ENCODE measurements around the gene GUCY2D.
A peak's percentile ranks its signal among the peaks of the same experiment; 100 is the strongest.
"Not testable (repeated sequence)": the region's sequence is repeated elsewhere in the genome, so short reads cannot be mapped to it uniquely, and the experiment has no call there.

Gene GUCY2D

DNA sequence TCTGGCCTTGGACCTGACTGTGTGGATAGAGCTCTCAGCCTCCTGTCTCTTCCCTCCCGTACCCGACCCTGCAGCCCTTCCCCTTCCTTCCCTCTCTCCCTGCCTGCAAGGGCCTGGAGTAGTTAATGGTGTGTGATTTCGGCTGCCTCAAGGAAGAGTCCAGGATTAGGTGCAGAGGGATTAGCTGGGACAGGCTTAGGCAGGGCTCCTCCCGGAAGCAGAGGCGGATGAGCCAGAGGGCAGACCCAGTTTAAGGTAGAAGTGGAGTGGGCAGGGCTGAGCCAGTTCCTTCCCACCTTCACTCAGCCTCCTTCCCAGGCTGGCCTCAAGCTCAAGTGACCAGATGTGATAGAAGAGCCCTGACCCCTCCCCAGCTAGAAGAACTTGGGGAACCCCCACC, 16.8 kb downstream of the GUCY2D start:
- DNase-seq, result no peak

DNA sequence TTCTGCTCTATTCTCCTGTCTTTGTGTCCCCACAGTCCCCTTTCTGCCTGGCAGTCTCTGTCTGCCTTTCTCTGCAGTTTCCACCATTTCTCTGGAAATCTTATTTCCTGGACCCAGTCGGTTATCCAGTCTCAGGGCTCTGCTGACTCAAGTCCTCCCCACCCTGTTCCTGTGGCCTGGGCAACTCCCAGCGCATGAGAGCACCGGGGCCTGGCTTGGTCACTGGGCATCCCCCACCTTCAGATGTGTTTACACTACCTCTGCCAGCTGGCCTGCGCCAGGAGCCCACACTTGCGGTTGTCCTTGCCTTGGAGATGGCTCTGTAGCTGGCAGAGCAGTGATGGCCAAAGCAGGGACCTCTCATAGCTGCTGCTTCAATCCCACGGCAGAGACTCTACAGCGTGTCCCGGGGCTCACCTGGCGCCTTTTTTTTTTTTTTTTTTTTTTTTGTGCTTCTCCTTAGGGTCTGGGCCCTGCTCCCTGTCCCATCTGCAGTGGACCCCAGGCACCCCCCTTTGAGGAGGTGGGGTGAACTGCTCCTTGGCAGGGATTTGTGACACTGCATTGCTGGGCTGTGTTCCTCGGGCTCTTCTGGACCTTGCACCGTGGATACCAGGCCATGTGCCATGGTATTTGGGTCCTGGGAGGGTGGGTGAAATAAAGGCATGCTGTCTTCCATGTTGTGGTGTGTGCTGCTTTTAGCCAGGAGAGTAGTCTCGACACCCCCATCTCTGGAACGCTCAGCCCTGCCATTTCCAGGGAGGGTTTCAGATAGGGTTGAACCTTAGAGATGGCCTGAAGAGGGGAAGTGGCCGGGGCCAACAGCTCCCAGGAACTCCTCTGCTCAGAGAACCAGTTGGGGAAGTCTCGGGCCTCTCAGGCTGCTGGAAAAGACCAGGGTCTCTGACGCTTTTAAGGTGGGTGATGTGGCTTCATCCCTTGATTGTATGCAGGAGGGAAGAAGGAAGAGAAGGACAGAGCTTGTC, 17.5 kb downstream of the GUCY2D start:
- no peak for DNase-seq

DNA sequence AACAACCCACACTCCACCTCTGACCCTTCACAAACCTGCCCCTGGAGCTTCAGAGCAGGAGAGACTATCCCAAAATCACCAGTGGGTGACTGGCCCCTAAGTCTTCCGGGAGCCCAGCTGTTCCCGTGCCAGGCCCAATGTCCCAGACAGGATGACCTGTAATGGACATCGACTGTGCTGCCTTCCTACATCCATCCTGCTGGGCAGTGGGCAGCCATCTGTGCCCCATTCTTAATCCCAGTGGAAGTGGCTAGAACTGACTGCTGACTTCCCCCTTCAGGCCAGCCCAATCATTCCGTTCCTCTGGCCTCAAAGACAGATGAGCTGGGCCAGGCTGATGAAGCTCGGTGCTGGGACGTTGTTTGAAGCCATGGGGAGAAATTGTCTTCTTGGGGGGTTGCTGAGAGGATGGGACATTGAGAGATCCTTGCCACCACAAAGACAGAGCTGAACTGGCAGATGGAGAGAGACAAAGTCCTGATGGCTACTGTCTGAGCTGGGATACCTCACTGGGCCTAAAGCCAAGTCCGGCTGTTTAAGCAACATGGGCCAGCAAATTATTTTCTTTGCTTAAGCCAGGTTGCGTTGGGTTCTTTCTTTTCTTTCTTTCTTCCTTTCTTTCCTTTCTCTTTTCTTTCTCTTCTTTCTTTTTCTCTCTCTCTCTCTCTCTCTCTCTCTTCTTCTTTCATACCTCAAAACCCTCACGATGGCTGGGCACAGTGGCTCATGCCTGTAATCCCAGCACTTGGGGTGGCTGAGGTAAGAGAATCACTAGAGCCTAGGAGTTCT, 18.6 kb downstream of the GUCY2D start:
- DNase-seq, result no peak

GRCh38 chr17:8021565-8022359, 19.3 kb downstream of the GUCY2D start:
- DNase-seq, result no peak

GRCh38 chr17:8022360-8023003, 20.1 kb downstream of the GUCY2D start:
- no peak for DNase-seq

DNA sequence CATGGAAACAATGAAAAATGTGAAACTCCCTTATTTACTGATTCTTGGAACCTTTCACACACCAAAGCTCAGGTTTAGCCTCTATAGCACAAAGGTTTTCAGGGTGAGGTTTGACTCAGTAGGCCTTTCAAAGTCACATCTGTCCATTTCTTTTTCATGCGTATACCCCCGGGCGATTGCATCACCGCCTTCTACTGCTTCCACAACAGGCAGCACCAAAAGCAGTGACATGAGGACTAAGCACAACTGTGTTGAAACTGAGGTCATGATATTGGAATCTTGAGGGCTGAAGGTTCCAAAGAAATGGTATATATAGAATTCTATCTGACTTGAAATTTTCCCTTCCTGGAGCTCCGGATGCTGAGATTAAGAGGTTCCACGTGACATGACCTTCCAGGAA, 21.7 kb downstream of the GUCY2D start:
- DNase-seq, result not testable (repeated sequence)

GRCh38 chr17:8025176-8025911, 22.9 kb downstream of the GUCY2D start:
- DNase-seq, result no peak

DNA sequence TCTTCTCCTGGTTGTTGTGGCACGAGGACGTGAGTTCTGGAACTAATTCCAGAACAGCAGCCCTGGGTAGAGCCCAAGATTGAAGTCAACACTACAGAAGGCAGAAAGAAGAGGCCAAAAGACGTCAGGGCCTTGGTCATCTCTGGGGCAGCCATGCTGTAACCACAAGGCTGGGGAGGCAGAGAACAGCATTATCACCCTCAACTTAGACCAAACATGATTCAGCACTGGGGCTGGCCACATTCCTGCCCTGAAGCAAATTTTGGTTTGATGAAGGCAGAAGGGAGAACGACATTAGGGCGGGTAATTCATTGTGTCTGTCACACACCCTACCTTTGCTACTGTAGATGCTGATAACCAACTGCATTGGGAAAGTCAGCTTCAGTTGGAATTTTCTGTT, 26.7 kb downstream of the GUCY2D start:
- DNase-seq, result no peak

- DNase-seq, result no peak
Measured at GRCh38 chr17:8031261-8031661, 28.8 kb downstream of the GUCY2D start.

DNA sequence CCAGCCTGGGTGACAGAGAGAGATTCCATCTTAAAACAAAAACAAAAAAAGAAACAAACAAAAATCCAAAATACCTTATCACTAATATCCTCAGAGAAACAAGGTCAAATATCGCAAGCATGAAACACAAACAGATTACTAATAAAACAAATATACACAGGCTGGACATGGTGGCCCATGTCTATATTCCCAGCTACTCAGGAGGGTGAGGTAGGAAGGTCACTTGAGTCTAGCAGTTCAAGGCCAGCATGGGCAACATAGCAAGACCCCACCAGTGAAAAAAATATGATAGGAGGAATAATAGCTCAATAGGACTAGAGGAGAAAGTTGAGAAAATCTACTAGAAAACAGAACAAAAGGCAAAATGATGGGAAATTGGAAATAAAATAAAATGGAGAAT, 29.5 kb downstream of the GUCY2D start:
- no peak for DNase-seq

DNA sequence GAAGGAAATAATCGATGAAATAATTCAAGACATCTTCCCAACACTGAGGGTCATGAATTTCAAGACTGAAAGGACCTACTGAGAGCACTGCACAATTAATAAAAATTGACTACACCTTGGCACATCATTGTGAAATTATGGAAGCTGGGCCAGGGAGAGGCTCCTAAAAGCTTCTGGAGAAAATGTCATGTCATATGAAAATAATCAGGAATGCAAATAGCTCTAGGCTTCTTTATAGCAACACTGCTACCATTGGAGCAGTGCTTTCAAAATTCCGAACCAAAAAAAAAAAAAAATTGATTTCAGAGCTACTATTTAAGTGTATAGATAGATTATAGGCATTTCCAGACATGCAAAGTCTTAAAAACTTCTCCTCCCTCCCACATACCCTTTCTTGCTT, 30.0 kb downstream of the GUCY2D start:
- no peak for DNase-seq

DNA sequence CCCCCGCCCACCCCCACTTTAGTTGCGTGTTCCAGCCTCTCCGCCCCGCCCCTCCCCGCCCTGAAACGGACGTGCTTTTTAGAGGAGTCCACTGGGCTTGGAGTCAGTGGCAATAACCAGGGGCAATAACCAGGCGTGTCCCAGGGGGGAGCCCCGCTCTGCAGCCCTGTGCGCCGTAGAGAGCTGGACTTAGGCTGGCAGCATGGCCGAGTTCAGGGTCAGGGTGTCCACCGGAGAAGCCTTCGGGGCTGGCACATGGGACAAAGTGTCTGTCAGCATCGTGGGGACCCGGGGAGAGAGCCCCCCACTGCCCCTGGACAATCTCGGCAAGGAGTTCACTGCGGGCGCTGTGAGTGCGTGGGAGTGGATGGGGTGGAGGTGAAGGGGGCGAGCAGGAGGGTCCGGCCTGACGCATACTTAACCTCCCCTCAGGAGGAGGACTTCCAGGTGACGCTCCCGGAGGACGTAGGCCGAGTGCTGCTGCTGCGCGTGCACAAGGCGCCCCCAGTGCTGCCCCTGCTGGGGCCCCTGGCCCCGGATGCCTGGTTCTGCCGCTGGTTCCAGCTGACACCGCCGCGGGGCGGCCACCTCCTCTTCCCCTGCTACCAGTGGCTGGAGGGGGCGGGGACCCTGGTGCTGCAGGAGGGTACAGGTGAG, 36.7 kb downstream of the GUCY2D start, which contains the start of gene ALOX15B:
TSS of gene ALOX15B (plus strand) at position 106 of the 657 bp plus-strand sequence. CDS start at position 203, 97 bp downstream.
- no peak for DNase-seq

GRCh38 chr17:8039611-8040168, 37.3 kb downstream of the GUCY2D start:
- DNase-seq, result no peak

GRCh38 chr17:8041249-8041928, 39.0 kb downstream of the GUCY2D start:
- peak; percentile 19 to 28 for DNase-seq

- no peak for DNase-seq
Measured at GRCh38 chr17:8041979-8042378, 39.6 kb downstream of the GUCY2D start.

DNA sequence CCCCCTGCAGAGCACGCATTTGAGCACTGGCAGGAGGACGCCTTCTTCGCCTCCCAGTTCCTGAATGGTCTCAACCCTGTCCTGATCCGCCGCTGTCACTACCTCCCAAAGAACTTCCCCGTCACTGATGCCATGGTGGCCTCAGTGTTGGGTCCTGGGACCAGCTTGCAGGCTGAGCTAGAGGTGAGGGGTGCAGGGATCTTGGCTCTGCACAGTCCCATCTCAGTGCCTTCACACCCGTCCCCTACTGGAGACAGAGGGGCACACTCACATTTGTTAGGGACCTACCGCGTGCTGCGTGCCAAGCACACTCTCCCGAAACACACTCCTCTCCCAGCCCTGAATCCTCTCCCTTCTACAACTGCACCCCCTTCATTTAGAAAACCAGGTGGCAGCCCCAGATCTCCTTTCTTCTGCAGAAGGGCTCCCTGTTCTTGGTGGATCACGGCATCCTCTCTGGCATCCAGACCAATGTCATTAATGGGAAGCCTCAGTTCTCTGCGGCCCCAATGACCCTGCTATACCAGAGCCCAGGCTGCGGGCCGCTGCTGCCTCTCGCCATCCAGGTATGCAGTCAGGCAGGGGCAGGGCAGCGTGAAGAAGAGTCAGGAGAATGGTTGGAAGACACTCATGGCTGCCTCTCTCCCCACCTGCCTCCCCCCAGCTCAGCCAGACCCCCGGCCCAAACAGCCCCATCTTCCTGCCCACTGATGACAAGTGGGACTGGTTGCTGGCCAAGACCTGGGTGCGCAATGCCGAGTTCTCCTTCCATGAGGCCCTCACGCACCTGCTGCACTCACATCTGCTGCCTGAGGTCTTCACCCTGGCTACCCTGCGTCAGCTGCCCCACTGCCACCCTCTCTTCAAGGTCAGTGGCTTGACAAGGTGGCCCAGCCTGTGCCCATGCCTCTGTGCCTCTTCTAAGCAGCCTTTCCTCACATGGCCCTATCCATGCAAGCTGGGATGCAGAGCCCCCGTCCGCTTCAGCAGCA, 42.7 kb downstream of the GUCY2D start:
- DNase-seq, result no peak

GRCh38 chr17:8046306-8046928, 44.0 kb downstream of the GUCY2D start:
- DNase-seq, result no peak

Data from activated CD4-positive, alpha-beta T cell treated with anti-CD3 and anti-CD28 coated beads for 4 hours (primary cell).